CD1c-positive myeloid dendritic cell (primary cell): ENCODE results near the gene ROR1.

Experiments used
- DNase-seq: peaks from one replicate; pipeline ENCODE4 v3.0.0-alpha.2; 2016; ENCODE audit errors: extremely low spot score

The ROR1 gene

DNA sequence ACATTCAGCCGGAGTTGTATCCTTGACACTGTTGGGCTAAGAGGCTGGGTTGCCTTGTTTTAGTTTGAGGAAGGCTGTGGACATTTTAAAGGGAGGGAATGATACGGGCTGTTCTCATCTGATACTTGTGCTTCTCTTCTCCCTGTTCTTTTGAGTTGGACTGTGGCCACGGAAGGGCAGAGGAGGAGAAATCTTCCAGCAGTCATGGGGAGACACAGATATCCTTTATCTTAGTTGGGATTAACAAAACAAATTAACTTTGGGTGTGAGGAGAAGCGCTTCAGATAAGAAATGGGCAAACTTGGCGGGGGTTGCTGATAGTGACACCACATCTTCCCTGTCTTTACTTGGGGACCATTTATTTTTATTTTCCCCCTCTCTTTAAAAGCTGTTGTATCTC lies 138.8 kb downstream of the ROR1 start:
- no peak for DNase-seq

GRCh38 chr1:63913533-63913932 lies 139.7 kb downstream of the ROR1 start:
- no peak for DNase-seq

DNA sequence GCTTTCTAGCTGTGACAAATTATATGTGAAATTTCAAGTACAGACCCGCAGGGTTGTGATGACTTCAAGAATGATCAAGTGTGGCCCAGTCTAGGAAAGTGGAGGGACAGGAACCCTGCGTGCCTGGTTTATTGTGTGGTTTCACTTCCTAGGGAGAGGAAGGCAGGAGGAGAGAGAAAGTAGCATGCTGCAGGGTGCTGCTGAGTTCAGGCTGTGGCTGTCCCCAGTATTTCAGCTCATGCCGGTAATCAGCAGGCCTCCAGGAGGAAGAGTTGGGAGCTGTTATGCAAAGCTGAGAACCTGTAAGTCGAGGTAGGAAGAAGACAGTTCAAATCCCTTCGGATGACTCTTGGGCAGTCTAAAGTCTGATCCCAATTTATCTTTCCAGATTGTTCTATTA lies 140.4 kb downstream of the ROR1 start:
- no peak for DNase-seq

- no peak for DNase-seq
Observed at GRCh38 chr1:63914706-63915105, 140.9 kb downstream of the ROR1 start.

DNA sequence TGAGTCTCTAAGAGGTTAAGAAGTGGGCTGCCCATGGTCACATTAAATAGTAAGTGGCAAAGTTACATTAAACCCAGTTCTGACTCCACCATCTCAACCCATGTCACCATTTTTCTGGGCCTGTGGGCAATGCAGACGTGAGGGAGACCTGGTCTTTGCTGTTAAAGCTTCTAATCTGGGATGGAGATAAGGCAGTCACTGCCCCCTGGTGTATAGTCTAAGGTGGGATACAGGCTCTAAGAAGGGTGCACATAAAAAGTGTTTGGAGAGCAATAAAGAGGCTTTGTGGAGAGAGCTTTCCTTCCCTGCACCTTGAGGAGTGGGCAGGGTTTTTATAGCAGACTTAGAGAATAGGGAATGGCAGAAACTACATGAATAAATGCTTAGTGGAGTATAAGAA lies 141.3 kb downstream of the ROR1 start:
- DNase-seq = no peak

GRCh38 chr1:63916485-63917360 lies 142.9 kb downstream of the ROR1 start:
- DNase-seq = no peak

- no peak for DNase-seq
Observed at GRCh38 chr1:63917571-63918417, 144.0 kb downstream of the ROR1 start.

DNA sequence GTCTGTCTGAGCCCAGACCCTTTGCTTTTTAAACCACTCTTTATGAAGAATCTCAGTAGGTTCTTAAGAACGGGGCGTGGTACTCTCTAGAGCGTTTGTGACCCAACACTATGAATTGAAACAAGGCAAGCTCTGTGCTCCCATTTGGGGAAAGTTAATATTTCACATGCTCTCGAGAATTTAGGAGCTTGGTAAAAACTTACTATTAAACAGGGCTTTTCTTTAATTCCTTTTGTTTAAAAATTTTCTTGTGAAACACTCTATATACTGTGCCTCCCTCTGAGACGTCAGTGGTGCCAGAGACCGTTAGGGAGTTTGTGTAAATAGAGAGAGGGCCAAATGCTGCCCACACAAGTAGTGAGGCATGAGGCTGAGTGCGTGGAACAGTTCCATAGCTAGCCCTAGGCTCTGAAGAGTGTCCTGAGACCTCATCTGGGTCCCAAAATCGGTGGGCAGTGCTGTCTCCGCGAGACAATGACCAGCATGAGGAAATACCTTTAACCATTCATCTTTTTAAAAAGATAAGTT lies 144.7 kb downstream of the ROR1 start:
- DNase-seq = no peak

DNA sequence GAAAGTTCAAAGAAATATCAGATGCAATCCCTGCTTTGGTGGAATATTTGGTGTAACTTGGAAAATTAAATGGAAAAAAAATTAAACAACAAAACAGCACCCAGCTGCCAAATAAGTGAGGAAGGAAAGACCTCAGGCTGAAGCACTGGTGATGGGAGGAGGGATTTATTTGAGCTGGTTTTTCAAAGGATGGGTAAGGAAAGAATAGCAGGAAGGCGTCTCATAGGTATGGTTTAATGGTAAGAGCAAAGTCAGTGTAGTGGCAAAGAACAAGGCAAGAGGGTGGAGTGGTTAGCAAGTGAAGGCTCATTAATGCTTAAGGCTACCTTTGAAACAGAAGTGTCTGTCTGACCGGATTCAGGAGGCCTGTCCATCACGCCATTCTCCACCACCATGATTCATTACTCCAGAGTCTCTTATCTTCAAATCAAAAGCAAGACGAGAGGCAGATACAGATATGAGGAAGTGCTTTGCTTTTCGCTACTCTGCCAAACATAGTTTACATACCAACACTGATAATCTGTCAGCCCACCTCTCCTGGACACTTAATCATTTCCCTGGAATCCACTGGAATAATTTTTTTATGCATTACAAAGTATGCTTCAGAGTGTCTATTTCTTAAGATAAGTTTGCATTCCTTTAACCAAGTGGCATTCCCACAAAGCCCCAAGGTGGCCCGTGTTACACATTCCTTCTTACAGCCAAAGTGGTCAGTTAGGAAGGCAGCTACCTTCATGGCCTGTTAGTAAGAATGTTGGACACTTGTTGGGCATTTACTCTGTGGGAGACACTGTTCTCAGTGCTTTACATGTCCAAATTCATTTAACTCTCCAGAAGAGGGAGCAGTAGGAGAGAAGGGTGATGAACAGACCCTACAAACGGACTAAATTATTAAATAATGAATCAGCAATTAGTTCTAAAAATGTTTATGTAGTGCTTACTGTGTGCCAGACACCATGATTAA lies 146.6 kb downstream of the ROR1 start:
- DNase-seq = no peak

DNA sequence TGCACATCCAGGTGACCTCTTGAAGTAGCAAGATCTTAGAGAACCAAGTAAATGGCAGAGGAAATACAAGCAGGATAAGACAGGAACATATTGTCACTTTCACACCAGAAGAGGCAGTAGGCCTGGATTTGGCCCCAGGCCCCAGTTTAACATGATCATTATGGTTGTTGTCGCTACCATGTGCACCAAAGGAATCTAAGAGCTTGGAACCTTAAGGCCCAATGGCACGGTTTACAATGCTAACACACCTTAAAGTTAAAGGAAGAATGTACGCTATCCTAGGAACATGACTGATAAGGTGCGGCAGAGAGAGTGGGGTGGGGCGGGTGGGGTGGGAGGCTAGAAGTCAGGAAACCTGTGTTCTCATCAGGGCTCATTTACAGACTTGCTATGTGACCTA lies 147.5 kb downstream of the ROR1 start:
- no peak for DNase-seq

- no peak for DNase-seq
Observed at GRCh38 chr1:63921802-63922201, 148.0 kb downstream of the ROR1 start.

GRCh38 chr1:63922848-63923247 lies 149.0 kb downstream of the ROR1 start:
- DNase-seq = no peak

DNA sequence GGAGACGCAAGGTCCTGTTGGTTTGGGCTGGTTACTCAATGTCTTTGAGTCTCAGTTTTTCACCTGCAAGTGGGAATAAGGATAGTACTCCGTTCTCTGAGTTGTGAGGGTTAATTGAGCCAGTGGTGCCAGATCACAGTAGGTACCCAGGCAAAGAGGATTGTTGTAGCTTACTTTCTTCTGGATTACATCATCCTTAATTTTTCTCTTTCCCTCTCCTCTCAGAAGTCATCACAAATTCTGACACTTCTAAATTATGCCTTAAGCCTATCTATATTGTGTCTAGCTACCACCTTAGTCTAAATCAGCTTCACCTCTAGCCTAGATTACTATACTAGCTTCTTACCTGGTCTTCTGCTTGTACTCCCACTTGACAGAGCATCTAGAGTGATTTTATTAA lies 149.5 kb downstream of the ROR1 start:
- DNase-seq = no peak

DNA sequence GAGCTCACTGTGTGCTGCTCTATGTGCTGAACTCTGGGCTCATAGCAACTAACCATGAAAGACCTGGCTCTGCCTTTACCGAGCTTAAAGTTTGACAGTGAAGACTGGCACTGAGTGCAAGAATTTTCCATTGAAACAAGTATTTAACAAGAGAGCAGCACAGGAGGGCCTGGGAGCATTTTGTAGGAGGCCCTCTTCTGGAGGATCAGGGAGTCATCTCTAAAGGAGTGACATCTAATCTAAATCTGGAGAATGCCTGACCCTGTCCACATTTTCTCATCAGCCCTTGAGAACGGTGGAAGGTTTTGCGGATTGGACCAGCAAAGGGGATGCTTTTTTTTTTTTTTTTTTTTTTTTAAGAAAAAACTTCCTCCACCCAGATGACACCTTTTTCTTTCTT lies 150.8 kb downstream of the ROR1 start:
- DNase-seq = no peak

DNA sequence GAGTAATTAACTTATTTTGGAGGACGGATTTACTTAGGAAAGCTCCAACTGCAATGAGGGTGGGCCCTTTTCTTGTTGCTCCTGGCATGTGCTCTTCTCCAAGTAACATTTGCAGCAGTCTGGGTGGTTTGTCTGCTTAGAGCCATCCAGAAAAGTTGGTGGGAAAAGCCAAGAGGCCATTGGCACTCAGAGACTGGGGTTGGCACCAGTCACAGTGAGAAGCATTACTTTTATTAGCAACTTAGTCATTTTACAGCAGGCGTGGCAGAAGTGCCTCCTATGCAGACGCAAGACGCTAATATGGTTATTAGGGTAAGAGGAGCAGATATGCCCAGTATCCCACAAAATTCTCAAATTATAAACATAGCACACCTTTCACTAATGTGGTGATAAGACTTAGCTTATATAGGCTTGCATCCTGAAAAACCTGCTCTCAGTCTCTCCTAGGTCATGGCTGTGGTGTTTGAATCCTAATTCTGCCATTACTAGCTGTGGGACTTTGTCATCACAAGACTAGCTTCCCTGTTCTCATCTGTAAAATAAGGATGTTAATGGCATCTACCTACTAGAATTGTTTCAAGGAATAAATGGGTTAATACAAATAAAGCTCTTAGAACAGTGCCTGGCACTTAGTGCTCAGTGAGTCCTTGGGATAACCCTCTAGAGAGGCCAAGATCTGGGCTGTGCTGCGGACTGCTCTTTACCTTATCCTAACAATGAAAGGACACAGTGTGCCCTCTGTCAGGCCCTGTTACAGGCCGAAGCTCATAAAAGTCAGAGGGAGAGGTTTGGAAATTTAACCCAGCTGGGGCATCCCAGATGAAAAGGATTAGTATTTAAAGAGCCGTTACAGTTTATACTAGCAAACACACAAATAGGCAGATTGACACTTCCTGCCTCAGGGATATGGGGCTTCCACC lies 154.6 kb downstream of the ROR1 start:
- DNase-seq = no peak

DNA sequence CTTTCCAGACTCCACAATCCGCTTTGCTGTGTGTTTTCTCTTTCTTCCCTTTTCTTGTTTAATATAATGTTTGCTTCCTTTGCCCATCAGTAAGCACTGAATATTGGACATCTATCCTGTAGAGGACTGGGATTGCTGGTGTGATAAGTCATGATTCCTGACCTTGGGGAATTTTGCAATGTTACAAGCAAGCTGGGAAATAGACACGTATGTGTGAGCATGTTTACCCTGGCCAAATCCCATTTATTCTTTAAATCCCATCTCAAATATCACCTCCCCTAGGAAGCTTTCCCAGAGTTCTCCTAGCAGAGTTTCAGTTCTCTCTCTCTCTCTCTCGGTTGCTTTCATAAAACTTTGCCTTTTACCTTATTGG lies 155.3 kb downstream of the ROR1 start:
- no peak for DNase-seq

DNA sequence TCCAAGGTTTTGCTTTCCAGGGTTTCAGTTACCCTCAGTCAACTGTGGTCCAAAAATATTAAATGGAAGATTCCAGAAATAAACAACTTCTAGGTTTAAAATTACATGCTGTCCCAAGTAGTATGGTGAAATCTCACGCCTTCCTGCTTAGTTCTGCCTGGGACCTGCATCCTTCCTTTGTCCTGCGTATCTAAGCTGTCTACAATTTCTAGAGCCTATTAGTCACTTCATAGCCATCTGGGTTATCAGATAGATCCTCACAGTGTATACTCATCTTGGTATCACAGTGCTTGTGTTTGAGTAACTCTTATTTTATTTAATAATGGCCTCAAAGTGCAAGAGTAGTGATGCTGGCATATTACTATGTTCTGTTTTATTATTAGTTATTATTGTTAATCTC lies 157.7 kb downstream of the ROR1 start:
- DNase-seq = no peak

- DNase-seq = no peak
Observed at GRCh38 chr1:63934697-63935096, 160.9 kb downstream of the ROR1 start.

- DNase-seq = no peak
Observed at GRCh38 chr1:63935143-63935542, 161.3 kb downstream of the ROR1 start.

DNA sequence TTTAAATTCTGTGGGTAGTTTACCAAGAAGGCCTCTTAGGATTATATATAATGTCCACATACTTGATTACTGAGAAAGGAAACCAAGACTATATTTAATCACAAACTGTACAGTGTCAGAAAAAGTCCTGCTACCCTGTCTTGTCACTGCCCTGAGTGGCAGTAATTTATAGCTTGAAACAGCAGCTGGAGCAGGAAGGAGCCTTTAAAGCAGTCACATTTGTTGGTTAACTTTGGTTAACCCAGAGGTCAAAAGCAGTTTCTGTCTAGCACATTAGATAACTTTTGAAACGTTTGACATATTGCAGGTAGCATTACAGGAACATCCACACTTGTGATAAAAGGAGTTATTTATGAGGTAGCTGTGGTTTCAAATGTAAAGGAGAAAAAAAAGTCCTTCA lies 161.7 kb downstream of the ROR1 start:
- DNase-seq = no peak

DNA sequence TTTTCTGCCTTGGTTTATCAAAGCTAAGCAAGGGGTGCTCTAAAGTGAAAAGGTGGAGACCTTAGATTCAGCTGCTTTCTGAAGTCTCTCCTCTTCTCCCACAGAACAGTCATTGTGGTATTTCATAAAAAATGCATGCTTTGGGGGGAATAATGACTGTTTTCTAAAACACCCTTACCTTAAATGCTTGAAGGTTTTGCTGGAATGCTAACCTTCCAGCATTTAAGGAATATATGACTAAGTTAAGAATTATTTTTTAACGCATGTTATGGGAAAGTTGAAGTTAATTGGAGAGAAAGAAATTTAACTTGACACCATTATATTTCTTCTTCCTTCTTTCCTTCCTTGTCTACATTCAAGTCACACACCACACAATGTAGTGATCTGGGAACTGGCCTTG lies 162.5 kb downstream of the ROR1 start:
- DNase-seq = no peak
